ENCODE results near the gene EIF3A. TPM values are rescaled to one million over a fixed set of nuclear protein-coding genes. Genes with fewer than 3 reads are reported as not detected.

EIF3A gene
- total RNA-seq, 2 donors from 2014 or later = 82.2 to 101 TPM

- no peak for DNase-seq (ENCODE audit: low spot score)
- intact Hi-C loops (cut with DNase I) = no loop called here
These were observed 54.1 kb downstream of the EIF3A start for GRCh38 chr10:119026301-119027110.

GRCh38 chr10:119025776-119026175 lies 54.8 kb downstream of the EIF3A start:
- intact Hi-C loops (cut with DNase I) = no loop called here

GRCh38 chr10:119025336-119025735 lies 55.3 kb downstream of the EIF3A start:
- intact Hi-C loops (cut with DNase I) = no loop called here
- peak; percentile 86 for DNase-seq (ENCODE audit: low spot score)

More at GRCh38 chr10:119025776-119026175, 54.8 kb downstream of the EIF3A start:
- DNase-seq (ENCODE audit: low spot score) = no peak

GRCh38 chr10:119024882-119025281 lies 55.7 kb downstream of the EIF3A start:
- no peak for DNase-seq (ENCODE audit: low spot score)
- intact Hi-C loops (cut with DNase I) = no loop called here

- DNase-seq (ENCODE audit: low spot score) = no peak
- intact Hi-C loops (cut with DNase I) = no loop called here
These were observed 57.1 kb downstream of the EIF3A start for GRCh38 chr10:119023553-119023868.

GRCh38 chr10:119022846-119023552 lies 57.6 kb downstream of the EIF3A start:
- intact Hi-C loops (cut with DNase I) = no loop called here
- no peak for DNase-seq (ENCODE audit: low spot score)

- no peak for DNase-seq (ENCODE audit: low spot score)
These were observed 60.0 kb downstream of the EIF3A start for GRCh38 chr10:119020627-119020946.

GRCh38 chr10:119007211-119007574 lies 73.4 kb downstream of the EIF3A start:
- intact Hi-C loops (cut with DNase I) = no loop called here
- no peak for DNase-seq (ENCODE audit: low spot score)

More at GRCh38 chr10:119020627-119020946, 60.0 kb downstream of the EIF3A start:
- intact Hi-C loops (cut with DNase I) = no loop called here

- peak; percentile 92 for DNase-seq (ENCODE audit: low spot score)
- intact Hi-C loops (cut with DNase I) = no loop called here
These were observed 74.0 kb downstream of the EIF3A start for GRCh38 chr10:119006451-119007210.

- intact Hi-C loops (cut with DNase I) = no loop called here
- DNase-seq (ENCODE audit: low spot score) = no peak
These were observed 75.1 kb downstream of the EIF3A start for GRCh38 chr10:119005362-119006043.

GRCh38 chr10:119003572-119004289 lies 76.9 kb downstream of the EIF3A start:
- intact Hi-C loops (cut with DNase I) = no loop called here
- DNase-seq (ENCODE audit: low spot score) = no peak

- DNase-seq (ENCODE audit: low spot score) = no peak
- intact Hi-C loops (cut with DNase I) = no loop called here
These were observed 78.7 kb downstream of the EIF3A start for GRCh38 chr10:119001717-119002500.

GRCh38 chr10:118998183-118998582 lies 82.4 kb downstream of the EIF3A start:
- intact Hi-C loops (cut with DNase I) = no loop called here
- no peak for DNase-seq (ENCODE audit: low spot score)

GRCh38 chr10:118997379-118997778 lies 83.2 kb downstream of the EIF3A start:
- no peak for DNase-seq (ENCODE audit: low spot score)
- intact Hi-C loops (cut with DNase I) = no loop called here

GRCh38 chr10:118995739-118996138 lies 84.9 kb downstream of the EIF3A start:
- no peak for DNase-seq (ENCODE audit: low spot score)
- intact Hi-C loops (cut with DNase I) = no loop called here

GRCh38 chr10:118994321-118994720 lies 86.3 kb downstream of the EIF3A start:
- intact Hi-C loops (cut with DNase I) = no loop called here
- DNase-seq (ENCODE audit: low spot score) = no peak

- DNase-seq (ENCODE audit: low spot score) = no peak
These were observed 87.4 kb downstream of the EIF3A start for GRCh38 chr10:118993214-118993613.

GRCh38 chr10:118992496-118992895 lies 88.1 kb downstream of the EIF3A start:
- intact Hi-C loops (cut with DNase I) = no loop called here
- no peak for DNase-seq (ENCODE audit: low spot score)

More at GRCh38 chr10:118993214-118993613, 87.4 kb downstream of the EIF3A start:
- intact Hi-C loops (cut with DNase I) = no loop called here

Data from posterior vena cava (tissue), 2 donors.